OCI-LY7 (cell line): Measurements from ENCODE around the gene PDE4A. TPM values are rescaled to one million over a fixed set of nuclear protein-coding genes. Genes with fewer than 3 reads are reported as not detected.
A peak's percentile ranks its signal among the peaks of the same experiment; 100 is the strongest.

Experiments used
- BruUV-seq: library from RNA; stranded (reverse); fragments of 400-500 nt; replicated peaks from 2 replicates; lab custom pipeline; 2021; lab: Mats Ljungman, UMichigan
- CTCF ChIA-PET: fragments of 300-600 bp; sonication (Branson Sonifier 250); formaldehyde crosslinking; loops from one replicate; lab custom pipeline; 2022; ENCODE audit warnings: antibody characterized with exemption; ENCODE audit not compliant: unreplicated experiment; lab: Charles Lee
- POLR2A ChIA-PET: fragments of 300-600 bp; sonication (Branson Sonifier 250); formaldehyde crosslinking; loops from one replicate; lab custom pipeline; 2022; ENCODE audit warnings: antibody characterized with exemption; lab: Charles Lee
- DNase-seq: peaks from one replicate; pipeline ENCODE4 v3.0.0-alpha.2; 2015; ENCODE audit warnings: low spot score
- H2AFZ ChIP-seq: fragments of 200-600 bp; sonication (generic), shearing (Covaris generic); 2 replicates; pipeline ENCODE4 v1.6.1; 2014; ENCODE audit warnings: mild to moderate bottlenecking, antibody characterized with exemption, low read length, moderate library complexity
- H3K27ac ChIP-seq: fragments of 200-600 bp; sonication (generic); 2 replicates; pipeline ENCODE4 v1.5.1; 2014; ENCODE audit warnings: mixed run types, low read depth, mild to moderate bottlenecking, moderate library complexity, low read length, inconsistent platforms; ENCODE audit not compliant: poor library complexity, severe bottlenecking
- H3K36me3 ChIP-seq: fragments of 200-600 bp; sonication (generic); 2 replicates; pipeline ENCODE4 v1.6.1; 2014; ENCODE audit warnings: mild to moderate bottlenecking, antibody characterized with exemption, low read length, moderate library complexity, mixed read lengths; ENCODE audit not compliant: insufficient read depth
- H3K4me1 ChIP-seq: fragments of 200-600 bp; sonication (generic); 2 replicates; pipeline ENCODE4 v1.5.1; 2014; ENCODE audit warnings: mild to moderate bottlenecking, low read length; ENCODE audit not compliant: insufficient read depth, poor library complexity, severe bottlenecking
- H3K4me2 ChIP-seq: fragments of 200-600 bp; sonication (generic); 2 replicates; pipeline ENCODE4 v1.6.1; 2014; ENCODE audit warnings: mild to moderate bottlenecking, low read length
- H3K4me3 ChIP-seq: fragments of 200-600 bp; sonication (generic); 2 replicates; pipeline ENCODE4 v1.5.1; 2014; ENCODE audit warnings: mild to moderate bottlenecking, low read depth, low read length; ENCODE audit not compliant: poor library complexity, severe bottlenecking
- H3K79me2 ChIP-seq: fragments of 200-600 bp; sonication (generic); 2 replicates; pipeline ENCODE4 v1.6.1; 2016; ENCODE audit warnings: low read depth, mild to moderate bottlenecking, low read length, moderate library complexity, mixed read lengths; ENCODE audit not compliant: insufficient read depth
- H3K9me2 ChIP-seq: fragments of 200-600 bp; sonication (generic); 2 replicates; pipeline ENCODE4 v1.6.1; 2016; ENCODE audit warnings: mild to moderate bottlenecking, low read length, mixed read lengths; ENCODE audit not compliant: insufficient read depth
- H3K9me3 ChIP-seq: fragments of 200-600 bp; sonication (generic); 2 replicates; pipeline ENCODE4 v1.6.1; 2014; ENCODE audit warnings: mild to moderate bottlenecking, mixed run types, low read length, mixed read lengths
- H4K20me1 ChIP-seq: fragments of 200-600 bp; sonication (generic); 2 replicates; pipeline ENCODE4 v1.6.1; 2014; ENCODE audit warnings: mild to moderate bottlenecking, antibody characterized with exemption, low read length, moderate library complexity, mixed read lengths; ENCODE audit not compliant: insufficient read depth
- CTCF ChIP-seq: fragments of 200-600 bp; sonication (generic); conservative IDR thresholded peaks from 2 replicates; pipeline ENCODE4 v1.5.1; 2014; ENCODE audit warnings: mild to moderate bottlenecking, antibody characterized with exemption, low read length, moderate library complexity, mixed read lengths
- EZH2phosphoT487 ChIP-seq: fragments of 200-600 bp; sonication (generic); IDR thresholded peaks from 2 replicates; pipeline ENCODE4 v1.6.1; 2018; ENCODE audit warnings: low read depth, borderline replicate concordance, mild to moderate bottlenecking, mixed run types, antibody characterized with exemption, low read length, moderate library complexity, mixed read lengths
- intact Hi-C: fragments of 100-400 bp; cut with micrococcal nuclease; formaldehyde crosslinking; loops from one replicate; pipeline ENCODE4 v1.10.0; 2022; ENCODE audit not compliant: unreplicated experiment
- total RNA-seq, 2 experiments: library from RNA; depleted of rRNA in 1 of 2; stranded (reverse); fragments of >200 nt in 1 of 2; shearing (Covaris generic) in 1 of 2; gene quantifications; 2 replicates each; pipeline ENCODE4 v1.2.3, GENCODE V29; 2014 to 2022

PDE4A gene
- total RNA-seq, 2 experiments from 2014 or later = 16.4 to 45.1 TPM

DNA sequence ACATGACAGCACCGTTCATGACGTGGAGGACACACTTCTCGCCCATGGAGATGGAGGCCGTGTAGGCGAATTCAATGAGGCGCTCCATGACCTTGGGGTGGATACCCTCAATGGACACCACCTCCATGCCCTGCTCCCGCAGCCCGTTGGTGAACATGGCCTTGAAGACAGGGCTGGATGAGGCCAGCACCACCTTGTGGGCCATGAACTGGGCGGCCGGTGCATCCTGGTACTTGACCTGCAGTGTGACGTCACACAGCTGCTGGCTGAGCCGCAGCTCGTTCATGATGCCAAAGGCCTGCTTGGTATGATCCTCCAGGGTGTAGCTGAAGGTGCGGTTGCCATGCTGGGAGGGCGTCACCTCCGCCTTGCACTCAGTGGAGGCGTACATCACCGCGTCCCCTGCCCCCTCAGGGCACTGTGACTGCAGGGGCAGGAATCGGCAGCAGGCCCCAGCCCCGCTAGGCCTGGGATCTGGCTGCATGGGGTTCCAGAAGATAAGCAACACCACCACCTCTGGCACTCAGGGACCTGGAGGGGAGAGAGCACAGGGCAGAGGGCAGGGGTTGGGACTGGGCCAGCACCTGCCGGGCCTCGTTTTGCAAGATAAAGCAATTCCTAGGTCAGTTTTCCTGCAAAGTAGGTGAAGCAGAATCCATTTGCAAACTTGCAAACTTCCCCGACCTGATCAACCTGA lies 79.4 kb downstream of the PDE4A start:
- peaks cover 61% of the 10 kb centered on the region for H3K36me3 ChIP-seq
- ChIA-PET POLR2A (interaction anchor here (1.1 kb wide), 1 partner anchor 53 kb away, joined by 3 read pairs; no protein-coding TSS in a partner anchor), CTCF (no interaction called here)
- no peaks in the 10 kb centered on the region for H3K9me2 ChIP-seq
- no peak overlapping the region for H3K4me2 ChIP-seq
- no peak overlapping the region for H3K27ac ChIP-seq
- H3K9me3 ChIP-seq = no peaks in the 10 kb centered on the region
- TF ChIP-seq CTCF (no peak), EZH2phosphoT487 (no peak)
- H3K79me2 ChIP-seq = peaks cover 67% of the 10 kb centered on the region
- no peak overlapping the region for H3K4me3 ChIP-seq
- intact Hi-C loops = loop anchor here (5.0 kb wide), 1 partner anchor 92 kb away; no protein-coding TSS in a partner anchor
- no peak overlapping the region for H2AFZ ChIP-seq
- no peaks in the 10 kb centered on the region for H4K20me1 ChIP-seq
- no peak for DNase-seq
- peaks cover 17% of the 10 kb centered on the region for H3K4me1 ChIP-seq
- no TSS peak for BruUV-seq

- no peak for TF ChIP-seq CTCF
- TF ChIP-seq EZH2phosphoT487 = no peak
- no peak for DNase-seq
- H3K36me3 ChIP-seq = peaks cover 56% of the 10 kb centered on the region
- H3K9me3 ChIP-seq = no peaks in the 10 kb centered on the region
- no peaks in the 10 kb centered on the region for H3K9me2 ChIP-seq
- intact Hi-C loops = loop anchor here (5.0 kb wide), 1 partner anchor 93 kb away; no protein-coding TSS in a partner anchor
- POLR2A ChIA-PET = interaction anchor here (0.6 to 1.1 kb wide), 2 partner anchors 11 to 53 kb away, joined by 3 read pairs; no protein-coding TSS in a partner anchor
- peaks cover 67% of the 10 kb centered on the region for H3K79me2 ChIP-seq
- TSS peak; percentile 31 for BruUV-seq
- H3K4me1 ChIP-seq = peaks cover 17% of the 10 kb centered on the region
- CTCF ChIA-PET = no interaction called here
- H4K20me1 ChIP-seq = no peaks in the 10 kb centered on the region
- no peak overlapping the region for H3K4me2 ChIP-seq
- H2AFZ ChIP-seq = no peak overlapping the region
- no peak overlapping the region for H3K27ac ChIP-seq
- H3K4me3 ChIP-seq = no peak overlapping the region
Observed at GRCh38 chr19:10500247-10500592, 79.9 kb downstream of the PDE4A start.

DNA sequence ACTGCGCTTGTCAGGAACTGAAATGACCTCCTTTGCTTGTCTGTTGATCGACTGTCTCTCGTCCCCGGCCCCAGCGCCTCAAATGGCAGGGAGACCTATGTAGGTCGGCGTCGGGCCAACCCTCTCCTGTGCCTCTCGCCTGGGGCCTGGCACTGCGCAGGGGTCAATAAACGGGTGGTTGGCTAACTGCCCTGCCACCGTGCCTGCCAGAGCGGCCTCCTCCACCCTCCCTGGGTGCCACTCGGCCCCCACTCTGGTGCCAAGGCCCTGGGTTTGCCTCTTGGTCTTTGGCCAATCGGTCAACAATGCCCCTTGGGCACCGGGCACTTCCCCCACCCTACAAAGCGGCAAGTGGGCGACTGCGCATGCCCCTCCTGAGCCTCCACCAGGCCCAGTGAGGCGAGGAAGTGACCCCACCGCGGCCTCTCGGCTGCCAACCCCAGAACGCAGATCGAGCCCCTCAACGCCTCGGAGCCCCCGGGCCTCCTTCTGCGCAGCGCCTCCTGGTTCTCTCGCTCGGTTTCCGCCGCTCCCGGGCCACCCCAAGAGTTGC lies 81.7 kb downstream of the PDE4A start:
- TF ChIP-seq EZH2phosphoT487 = no peak
- Histone ChIP-seq H3K9me3 (no peaks in the 10 kb centered on the region), H3K4me2 (peak overlapping the region; percentile 85), H4K20me1 (no peaks in the 10 kb centered on the region), H3K36me3 (peaks cover 37% of the 10 kb centered on the region), H3K79me2 (peaks cover 51% of the 10 kb centered on the region), H3K9me2 (no peaks in the 10 kb centered on the region), H3K4me3 (peak overlapping the region; percentile 86), H2AFZ (peak overlapping the region; percentile 16), H3K4me1 (peaks cover 17% of the 10 kb centered on the region), H3K27ac (peak overlapping the region; percentile 75)
- DNase-seq = peak; percentile 59
- intact Hi-C loops = loop anchor here (1.0 to 5.0 kb wide), 2 partner anchors 67 to 95 kb away; no protein-coding TSS in a partner anchor
- CTCF ChIA-PET = no interaction called here
- POLR2A ChIA-PET = no interaction called here
- TSS peak; percentile 41 for BruUV-seq
